Measurements from ENCODE around the gene ROR2.

ROR2 gene

DNA sequence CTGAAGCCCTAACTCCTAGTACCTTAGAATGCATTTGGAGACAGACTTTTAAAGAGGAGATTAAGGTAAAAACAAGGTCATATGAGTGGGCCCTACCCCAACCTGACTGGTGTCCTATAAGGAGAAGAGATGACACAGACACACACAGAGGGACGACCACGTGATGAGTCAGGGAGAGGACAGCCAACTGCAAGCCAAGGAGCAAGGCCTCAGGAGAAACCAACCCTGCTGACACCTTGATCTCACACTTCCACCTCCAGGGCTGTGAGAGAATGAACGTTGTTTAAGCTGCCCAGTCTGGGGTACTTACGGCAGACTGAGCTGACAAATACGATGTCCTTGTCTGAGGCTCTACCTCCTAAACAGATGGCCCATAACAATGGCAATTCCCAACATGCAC is 93.6 kb downstream of the ROR2 start:
- no peak for DNase-seq (ENCODE audit: low read depth)
- TF ChIP-seq, protein P1, sequence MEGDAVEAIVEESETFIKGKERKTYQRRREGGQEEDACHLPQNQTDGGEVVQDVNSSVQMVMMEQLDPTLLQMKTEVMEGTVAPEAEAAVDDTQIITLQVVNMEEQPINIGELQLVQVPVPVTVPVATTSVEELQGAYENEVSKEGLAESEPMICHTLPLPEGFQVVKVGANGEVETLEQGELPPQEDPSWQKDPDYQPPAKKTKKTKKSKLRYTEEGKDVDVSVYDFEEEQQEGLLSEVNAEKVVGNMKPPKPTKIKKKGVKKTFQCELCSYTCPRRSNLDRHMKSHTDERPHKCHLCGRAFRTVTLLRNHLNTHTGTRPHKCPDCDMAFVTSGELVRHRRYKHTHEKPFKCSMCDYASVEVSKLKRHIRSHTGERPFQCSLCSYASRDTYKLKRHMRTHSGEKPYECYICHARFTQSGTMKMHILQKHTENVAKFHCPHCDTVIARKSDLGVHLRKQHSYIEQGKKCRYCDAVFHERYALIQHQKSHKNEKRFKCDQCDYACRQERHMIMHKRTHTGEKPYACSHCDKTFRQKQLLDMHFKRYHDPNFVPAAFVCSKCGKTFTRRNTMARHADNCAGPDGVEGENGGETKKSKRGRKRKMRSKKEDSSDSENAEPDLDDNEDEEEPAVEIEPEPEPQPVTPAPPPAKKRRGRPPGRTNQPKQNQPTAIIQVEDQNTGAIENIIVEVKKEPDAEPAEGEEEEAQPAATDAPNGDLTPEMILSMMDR (IDR thresholded peaks at IDR 0.05; ENCODE audit: low read depth, low read length, missing control alignments), result no peak

DNA sequence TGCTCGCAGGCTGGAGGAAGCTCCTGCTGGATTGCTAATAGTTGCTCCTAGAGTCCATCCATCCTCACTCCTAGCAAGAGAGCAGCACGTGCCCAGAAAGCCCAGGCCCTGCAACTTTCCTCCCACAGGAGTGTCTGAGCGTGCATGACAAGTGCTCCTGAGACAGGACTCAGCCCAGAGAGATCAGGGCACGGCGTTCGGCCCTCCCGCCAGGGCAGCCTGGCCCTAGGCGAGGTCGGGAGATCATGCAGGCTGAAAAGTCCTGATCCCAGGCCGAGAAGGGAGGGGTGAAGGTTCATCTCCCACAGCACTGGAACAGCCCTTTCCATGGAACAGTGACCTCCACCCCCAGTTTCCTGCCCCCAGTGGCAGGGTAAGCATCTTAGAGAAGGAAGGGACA is 94.8 kb downstream of the ROR2 start:
- no peak overlapping the region for H3K4me3 ChIP-seq (ENCODE audit: low read depth, low read length)
- TF ChIP-seq, protein P1 (IDR thresholded peaks at IDR 0.05; ENCODE audit: low read depth, low read length, missing control alignments), result no peak
- no peak for DNase-seq (ENCODE audit: low read depth)

More for the DNA sequence above, 93.6 kb downstream of the ROR2 start:
- no peak overlapping the region for H3K4me3 ChIP-seq (ENCODE audit: low read depth, low read length)

GRCh38 chr9:91852801-91853347 is 97.2 kb downstream of the ROR2 start:
- TF ChIP-seq, protein P1 (IDR thresholded peaks at IDR 0.05; ENCODE audit: low read depth, low read length, missing control alignments), result no peak
- no peak overlapping the region for H3K4me3 ChIP-seq (ENCODE audit: low read depth, low read length)
- DNase-seq (ENCODE audit: low read depth), result no peak

- TF ChIP-seq, protein P1 (IDR thresholded peaks at IDR 0.05; ENCODE audit: low read depth, low read length, missing control alignments), result no peak
- no peak overlapping the region for H3K4me3 ChIP-seq (ENCODE audit: low read depth, low read length)
- no peak for DNase-seq (ENCODE audit: low read depth)
These were observed 100.3 kb downstream of the ROR2 start for GRCh38 chr9:91849694-91850093.

DNA sequence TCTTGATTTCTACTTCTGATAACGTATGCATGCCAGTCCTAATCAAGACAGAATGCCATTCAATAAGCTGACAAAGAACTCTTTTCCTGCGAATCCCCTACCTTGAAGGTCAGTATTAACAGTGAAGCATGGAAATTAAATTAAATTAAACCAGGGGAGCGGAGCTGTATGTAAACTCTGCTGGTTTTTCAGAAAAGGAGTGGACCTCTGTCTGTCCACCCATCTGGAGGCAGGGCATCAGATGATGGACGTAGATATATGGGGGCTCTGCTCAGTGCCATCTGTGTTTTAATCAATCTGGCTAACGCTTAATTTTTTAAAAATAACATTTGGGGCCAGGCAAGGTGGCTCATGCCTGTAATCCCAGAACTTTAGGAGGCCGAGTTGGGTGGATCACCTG is 101.9 kb downstream of the ROR2 start:
- no peak for DNase-seq (ENCODE audit: low read depth)
- TF ChIP-seq, protein P1 (IDR thresholded peaks at IDR 0.05; ENCODE audit: low read depth, low read length, missing control alignments), result no peak
- H3K4me3 ChIP-seq (ENCODE audit: low read depth, low read length), result no peak overlapping the region

- H3K4me3 ChIP-seq (ENCODE audit: low read depth, low read length), result no peak overlapping the region
- DNase-seq (ENCODE audit: low read depth), result no peak
- TF ChIP-seq, protein P1 (IDR thresholded peaks at IDR 0.05; ENCODE audit: low read depth, low read length, missing control alignments), result no peak
These were observed 102.4 kb downstream of the ROR2 start for GRCh38 chr9:91847581-91848091.

DNA sequence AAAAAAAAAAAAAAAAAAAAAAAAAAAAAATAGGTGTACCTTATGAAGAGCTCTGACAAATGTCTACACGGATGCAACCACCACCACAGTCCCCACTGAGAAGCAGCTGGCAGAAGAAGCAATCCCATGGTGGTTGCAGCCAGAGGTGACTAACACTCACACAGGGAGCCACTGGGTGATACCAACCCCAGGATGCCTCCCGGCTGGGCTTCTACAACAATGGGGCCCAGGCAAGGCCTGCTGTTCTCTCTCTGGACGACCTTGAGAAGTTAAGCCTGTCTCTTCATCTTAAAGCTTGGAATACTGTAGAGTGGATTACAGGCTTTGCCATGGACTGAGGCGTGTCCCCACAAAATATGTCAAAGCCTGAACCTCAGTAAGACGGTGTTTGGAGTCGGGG is 104.1 kb downstream of the ROR2 start:
- no peak overlapping the region for H3K4me3 ChIP-seq (ENCODE audit: low read depth, low read length)
- TF ChIP-seq, protein P1 (IDR thresholded peaks at IDR 0.05; ENCODE audit: low read depth, low read length, missing control alignments), result no peak
- DNase-seq (ENCODE audit: low read depth), result no peak

Data from GM12864 (cell line).